Measurements from ENCODE around the gene SUPT7L. TPM values are rescaled to one million over a fixed set of nuclear protein-coding genes. Genes with fewer than 3 reads are reported as not detected.

The SUPT7L gene
- total RNA-seq, 2 experiments from 2014 or later, result 33.0 to 33.6 TPM

- Histone ChIP-seq H3K79me2 (ENCODE audit: insufficient read depth, low read depth, low read length) (no peaks in the 10 kb centered on the region), H4K20me1 (ENCODE audit: insufficient read depth, low read length) (no peaks in the 10 kb centered on the region), H2AFZ (ENCODE audit: low read length) (no peak overlapping the region), H3K4me1 (ENCODE audit: insufficient read depth, low read length, poor library complexity, severe bottlenecking) (no peaks in the 10 kb centered on the region), H3K36me3 (ENCODE audit: insufficient read depth, low read length) (peaks cover 33% of the 10 kb centered on the region), H3K4me3 (ENCODE audit: low read depth, low read length, poor library complexity, severe bottlenecking) (no peak overlapping the region), H3K4me2 (ENCODE audit: low read length) (no peak overlapping the region), H3K9me2 (ENCODE audit: insufficient read depth, low read length) (no peaks in the 10 kb centered on the region), H3K27ac (ENCODE audit: low read depth, low read length, poor library complexity, severe bottlenecking) (no peak overlapping the region), H3K9me3 (ENCODE audit: low read length) (no peaks in the 10 kb centered on the region)
- no peak for DNase-seq (ENCODE audit: low spot score)
- CTCF ChIA-PET (ENCODE audit: unreplicated experiment), result no interaction called here
- intact Hi-C loops (cut with micrococcal nuclease; ENCODE audit: unreplicated experiment), result no loop called here
- no TSS peak for BruUV-seq (replicated peaks)
- TF ChIP-seq CTCF (conservative IDR thresholded peaks at IDR 0.05; ENCODE audit: low read length), result no peak
- TF ChIP-seq EZH2phosphoT487 (IDR thresholded peaks at IDR 0.05; ENCODE audit: borderline replicate concordance, low read depth, low read length), result no peak
- POLR2A ChIA-PET, result no interaction called here
These were observed 34.2 kb upstream of the SUPT7L start for GRCh38 chr2:27697660-27698059.

GRCh38 chr2:27690052-27690451, 26.6 kb upstream of the SUPT7L start:
- Histone ChIP-seq H3K9me2 (ENCODE audit: insufficient read depth, low read length) (no peaks in the 10 kb centered on the region), H3K79me2 (ENCODE audit: insufficient read depth, low read depth, low read length) (no peaks in the 10 kb centered on the region), H3K36me3 (ENCODE audit: insufficient read depth, low read length) (peaks cover 57% of the 10 kb centered on the region), H3K4me2 (ENCODE audit: low read length) (no peak overlapping the region), H3K4me3 (ENCODE audit: low read depth, low read length, poor library complexity, severe bottlenecking) (no peak overlapping the region), H3K27ac (ENCODE audit: low read depth, low read length, poor library complexity, severe bottlenecking) (no peak overlapping the region), H4K20me1 (ENCODE audit: insufficient read depth, low read length) (no peaks in the 10 kb centered on the region), H2AFZ (ENCODE audit: low read length) (no peak overlapping the region), H3K4me1 (ENCODE audit: insufficient read depth, low read length, poor library complexity, severe bottlenecking) (no peaks in the 10 kb centered on the region), H3K9me3 (ENCODE audit: low read length) (no peaks in the 10 kb centered on the region)
- POLR2A ChIA-PET, result interaction anchor here (0.6 to 1.6 kb wide), 4 partner anchors 9 to 736 kb away, joined by 3 to 7 read pairs (median 4); no protein-coding TSS in a partner anchor
- TF ChIP-seq CTCF (conservative IDR thresholded peaks at IDR 0.05; ENCODE audit: low read length) (no peak), EZH2phosphoT487 (IDR thresholded peaks at IDR 0.05; ENCODE audit: borderline replicate concordance, low read depth, low read length) (no peak)
- CTCF ChIA-PET (ENCODE audit: unreplicated experiment), result no interaction called here
- intact Hi-C loops (cut with micrococcal nuclease; ENCODE audit: unreplicated experiment), result no loop called here
- no TSS peak for BruUV-seq (replicated peaks)
- no peak for DNase-seq (ENCODE audit: low spot score)

GRCh38 chr2:27689424-27689823, 26.0 kb upstream of the SUPT7L start:
- BruUV-seq (replicated peaks), result no TSS peak
- Histone ChIP-seq H3K4me1 (ENCODE audit: insufficient read depth, low read length, poor library complexity, severe bottlenecking) (no peaks in the 10 kb centered on the region), H3K9me3 (ENCODE audit: low read length) (no peaks in the 10 kb centered on the region), H3K79me2 (ENCODE audit: insufficient read depth, low read depth, low read length) (no peaks in the 10 kb centered on the region), H3K9me2 (ENCODE audit: insufficient read depth, low read length) (no peaks in the 10 kb centered on the region), H3K4me3 (ENCODE audit: low read depth, low read length, poor library complexity, severe bottlenecking) (no peak overlapping the region), H4K20me1 (ENCODE audit: insufficient read depth, low read length) (no peaks in the 10 kb centered on the region), H3K27ac (ENCODE audit: low read depth, low read length, poor library complexity, severe bottlenecking) (no peak overlapping the region), H3K4me2 (ENCODE audit: low read length) (no peak overlapping the region), H2AFZ (ENCODE audit: low read length) (no peak overlapping the region), H3K36me3 (ENCODE audit: insufficient read depth, low read length) (peaks cover 58% of the 10 kb centered on the region)
- intact Hi-C loops (cut with micrococcal nuclease; ENCODE audit: unreplicated experiment), result no loop called here
- ChIA-PET POLR2A (interaction anchor here (0.6 to 0.7 kb wide), 2 partner anchors 14 to 737 kb away, joined by 3 to 7 read pairs; no protein-coding TSS in a partner anchor), CTCF (ENCODE audit: unreplicated experiment) (no interaction called here)
- TF ChIP-seq CTCF (conservative IDR thresholded peaks at IDR 0.05; ENCODE audit: low read length) (no peak), EZH2phosphoT487 (IDR thresholded peaks at IDR 0.05; ENCODE audit: borderline replicate concordance, low read depth, low read length) (no peak)
- no peak for DNase-seq (ENCODE audit: low spot score)
